GM12873 (cell line): Measurements from ENCODE around the gene UNC5B.

Source experiments
- TF ChIP-seq, protein P1 (sequence below): IDR thresholded peaks from 2 replicates; pipeline ENCODE4 v1.5.1; 2012; ENCODE audit warnings: low read depth, mild to moderate bottlenecking, moderate library complexity, low read length, control low read depth; ENCODE audit not compliant: insufficient read depth; ENCODE audit errors: missing control alignments

The UNC5B gene

DNA sequence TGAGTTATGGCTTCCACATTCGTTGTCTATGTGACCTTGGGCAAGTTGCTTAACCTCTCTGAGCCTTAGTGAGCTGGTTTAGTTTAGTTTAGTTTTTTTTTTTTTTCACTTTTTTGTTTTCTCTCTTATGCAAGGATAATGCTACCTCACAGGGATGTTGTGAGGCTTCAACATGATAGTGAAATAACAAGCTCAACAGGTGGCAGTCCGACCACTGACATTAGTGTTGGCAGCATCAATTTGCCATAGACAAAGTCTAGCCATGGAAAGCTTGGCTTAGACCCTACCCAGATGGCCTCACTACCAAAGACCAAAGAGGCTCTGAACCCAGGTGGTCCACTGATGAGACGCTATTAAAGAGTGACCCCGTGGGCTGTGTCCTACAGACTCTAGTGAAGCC, 27.2 kb upstream of the UNC5B start:
- TF ChIP-seq, protein P1, sequence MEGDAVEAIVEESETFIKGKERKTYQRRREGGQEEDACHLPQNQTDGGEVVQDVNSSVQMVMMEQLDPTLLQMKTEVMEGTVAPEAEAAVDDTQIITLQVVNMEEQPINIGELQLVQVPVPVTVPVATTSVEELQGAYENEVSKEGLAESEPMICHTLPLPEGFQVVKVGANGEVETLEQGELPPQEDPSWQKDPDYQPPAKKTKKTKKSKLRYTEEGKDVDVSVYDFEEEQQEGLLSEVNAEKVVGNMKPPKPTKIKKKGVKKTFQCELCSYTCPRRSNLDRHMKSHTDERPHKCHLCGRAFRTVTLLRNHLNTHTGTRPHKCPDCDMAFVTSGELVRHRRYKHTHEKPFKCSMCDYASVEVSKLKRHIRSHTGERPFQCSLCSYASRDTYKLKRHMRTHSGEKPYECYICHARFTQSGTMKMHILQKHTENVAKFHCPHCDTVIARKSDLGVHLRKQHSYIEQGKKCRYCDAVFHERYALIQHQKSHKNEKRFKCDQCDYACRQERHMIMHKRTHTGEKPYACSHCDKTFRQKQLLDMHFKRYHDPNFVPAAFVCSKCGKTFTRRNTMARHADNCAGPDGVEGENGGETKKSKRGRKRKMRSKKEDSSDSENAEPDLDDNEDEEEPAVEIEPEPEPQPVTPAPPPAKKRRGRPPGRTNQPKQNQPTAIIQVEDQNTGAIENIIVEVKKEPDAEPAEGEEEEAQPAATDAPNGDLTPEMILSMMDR: no peak

DNA sequence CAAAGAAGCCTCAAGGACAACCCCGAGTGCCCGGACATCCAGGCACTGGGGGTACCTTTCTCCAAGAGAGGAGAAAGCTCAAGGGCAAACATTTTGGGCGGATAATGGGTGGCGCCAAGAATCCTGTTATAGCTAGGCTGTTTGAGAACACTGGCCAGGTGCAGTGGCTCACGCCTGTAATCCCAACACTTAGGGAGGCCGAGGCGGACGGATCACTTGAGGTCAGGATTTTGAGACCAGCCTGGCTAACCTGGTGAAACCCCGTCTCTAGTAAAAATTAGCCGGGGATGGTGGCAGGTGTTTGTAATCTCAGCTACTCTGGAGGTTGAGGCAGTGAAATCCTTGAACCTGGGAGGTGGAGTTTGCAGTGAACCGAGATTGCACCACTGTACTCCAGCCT, 25.2 kb upstream of the UNC5B start:
- TF ChIP-seq, protein P1: no peak

DNA sequence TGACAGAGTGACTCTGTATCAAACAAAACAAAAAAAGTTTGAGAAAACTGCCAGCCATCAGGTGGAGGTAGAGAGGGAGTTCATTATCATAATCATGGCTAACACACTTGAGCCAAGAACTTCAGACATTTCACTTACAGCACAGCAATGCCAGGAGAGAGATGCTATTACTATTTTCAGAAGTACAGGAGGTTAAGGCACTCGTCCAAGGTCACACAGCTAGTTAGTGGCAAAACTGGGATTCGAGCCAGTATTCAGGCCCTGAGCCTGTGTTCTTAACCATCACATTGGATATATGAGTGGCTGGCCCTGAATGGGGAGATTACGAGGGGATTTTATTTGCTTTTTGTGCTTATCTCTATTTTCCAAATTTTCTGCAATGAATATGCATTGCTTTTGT, 24.8 kb upstream of the UNC5B start:
- TF ChIP-seq, protein P1: no peak

DNA sequence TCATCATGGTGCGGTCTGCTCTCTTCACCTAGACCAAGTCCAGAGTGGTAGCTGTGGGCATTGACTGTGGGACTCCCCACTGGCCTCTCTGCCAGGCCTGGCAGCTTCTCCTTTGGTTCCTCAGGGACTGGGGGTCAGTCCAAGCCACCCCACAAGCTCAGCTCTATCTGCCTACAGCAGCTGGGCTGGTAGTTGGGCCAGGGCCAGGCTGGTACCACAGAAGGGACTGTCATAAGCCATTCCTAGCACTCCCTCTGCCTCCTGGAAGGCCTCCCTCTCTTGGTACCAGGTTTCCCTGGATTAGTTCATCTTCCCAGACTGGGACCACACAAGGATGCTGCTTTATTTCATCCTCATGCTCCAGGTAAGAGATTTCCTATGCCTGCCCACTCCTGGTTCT, 24.2 kb upstream of the UNC5B start:
- TF ChIP-seq, protein P1: no peak

DNA sequence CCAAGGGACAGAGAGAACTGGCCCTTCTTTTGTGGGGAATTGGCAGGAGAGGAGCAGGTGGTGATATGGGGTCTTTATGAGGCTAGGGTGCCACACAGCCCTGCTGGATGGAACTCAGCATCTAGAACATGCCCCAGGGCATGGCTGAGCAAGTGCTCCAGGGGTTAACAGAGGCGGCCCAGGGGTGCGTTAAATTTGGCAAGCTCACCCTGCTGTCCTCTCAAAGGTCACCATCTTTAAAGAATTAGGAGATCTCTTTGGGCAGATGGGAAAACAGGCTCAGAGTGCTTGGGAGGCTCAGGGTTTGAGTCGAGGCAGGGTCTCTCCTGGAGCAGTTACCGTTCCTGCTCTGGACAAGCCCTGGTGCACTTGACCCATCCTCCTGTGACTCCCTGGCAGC, 21.4 kb upstream of the UNC5B start:
- TF ChIP-seq, protein P1: no peak

DNA sequence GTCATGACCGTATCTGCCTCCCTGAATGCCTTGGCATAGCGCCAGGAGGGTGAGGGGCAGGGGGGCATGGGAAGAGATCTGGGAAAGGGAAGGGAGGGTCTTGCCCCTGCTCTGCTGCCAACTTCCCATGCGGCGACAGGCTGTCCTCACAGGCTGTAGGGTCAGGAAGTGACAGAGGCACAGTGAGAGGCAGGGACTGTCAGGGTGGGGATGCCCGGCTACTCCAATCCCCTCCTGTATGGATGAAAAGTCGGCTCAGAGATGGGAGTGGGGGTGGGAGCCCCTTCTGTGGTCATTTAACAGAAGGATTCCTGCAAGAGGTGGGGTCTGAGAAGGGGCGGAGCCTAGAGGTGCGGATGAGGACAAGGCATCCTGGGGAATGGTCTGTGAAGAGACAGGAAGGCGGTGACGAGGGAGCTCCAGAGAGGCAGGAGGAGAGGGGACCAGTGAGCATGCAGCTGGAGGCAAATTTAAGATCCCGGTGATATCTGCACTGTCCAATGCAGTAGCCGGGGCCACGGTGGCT, 20.8 kb upstream of the UNC5B start:
- TF ChIP-seq, protein P1: no peak

DNA sequence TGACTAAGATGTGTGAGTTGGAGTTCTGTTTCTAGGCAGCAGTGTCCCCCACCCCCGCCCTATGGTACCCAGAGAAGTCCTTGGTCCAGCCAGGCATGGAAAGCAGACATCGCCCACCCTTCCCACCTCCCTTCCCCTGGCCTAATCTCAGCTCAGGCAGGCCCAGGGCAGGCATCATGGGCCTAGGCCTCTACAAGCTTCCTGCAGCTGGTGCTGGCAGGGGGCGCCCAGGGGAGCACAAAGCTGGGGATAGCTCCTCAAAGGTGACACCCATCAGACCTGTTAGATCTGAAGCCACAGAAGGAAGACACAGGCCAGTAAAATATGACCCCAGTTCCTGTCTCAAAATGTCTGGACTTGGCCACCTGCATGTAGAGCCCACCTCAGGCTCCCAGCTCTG, 18.9 kb upstream of the UNC5B start:
- TF ChIP-seq, protein P1: no peak
